ENCODE measurements around the gene CFAP299.
"Not testable (repeated sequence)": the region's sequence is repeated elsewhere in the genome, so short reads cannot be mapped to it uniquely, and the experiment has no call there.

The CFAP299 gene

DNA sequence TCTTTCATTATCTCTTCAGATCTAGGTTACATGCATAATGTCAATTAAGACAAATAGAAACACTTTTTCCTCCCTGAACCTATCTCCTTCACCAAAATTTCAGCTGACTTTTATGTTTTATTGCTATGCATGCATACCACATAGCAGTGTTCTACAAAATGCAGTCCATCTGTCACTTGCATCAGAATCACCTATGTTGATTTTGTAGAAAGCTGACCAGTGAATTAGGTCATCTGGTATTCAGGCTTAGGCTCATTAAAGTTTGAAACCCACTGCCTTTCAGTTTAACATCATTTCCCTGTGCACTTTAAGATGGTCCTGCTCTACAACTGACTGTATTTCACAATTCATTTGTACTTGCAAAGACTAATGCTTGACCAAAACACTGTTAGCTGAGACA is 277.9 kb downstream of the CFAP299 start:
- no peak for FAIRE-seq

DNA sequence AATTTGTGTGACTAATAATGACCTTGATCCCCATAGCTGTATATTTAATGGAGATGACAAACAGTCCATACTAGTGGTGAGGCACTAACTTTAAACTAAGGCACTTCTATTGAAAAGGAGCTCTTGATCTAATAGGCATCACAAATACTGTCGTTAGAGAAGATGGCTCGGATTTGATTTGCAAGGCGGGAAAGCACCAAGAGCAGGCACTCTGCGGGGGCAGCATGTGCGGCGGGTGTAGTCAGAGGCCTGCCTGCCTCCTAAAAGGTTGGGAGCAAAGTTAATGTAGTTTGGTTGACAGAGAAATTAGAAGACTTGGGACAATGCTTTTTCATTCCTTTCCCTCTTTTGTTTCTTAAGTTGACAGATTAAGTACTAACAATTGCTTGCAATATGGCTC is 278.8 kb downstream of the CFAP299 start:
- FAIRE-seq, result no peak

DNA sequence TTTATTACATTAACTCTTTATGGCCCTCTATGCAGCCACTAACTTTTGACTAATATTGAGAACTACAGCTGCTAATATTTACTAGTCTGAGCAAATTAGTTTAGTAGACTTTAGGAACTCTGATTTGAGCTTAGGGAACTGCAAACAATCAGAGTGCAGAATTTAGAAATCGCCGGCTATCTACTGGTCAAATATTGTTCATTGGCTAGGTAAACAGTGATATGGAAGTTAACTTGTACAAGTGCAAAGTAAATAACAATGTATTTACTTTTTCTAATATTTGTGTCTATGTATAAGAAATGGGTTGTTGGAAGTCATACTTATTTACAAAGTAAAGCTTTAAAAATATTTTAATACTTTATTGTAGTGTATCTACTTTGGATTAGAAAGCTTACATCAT is 279.6 kb downstream of the CFAP299 start:
- FAIRE-seq, result no peak

DNA sequence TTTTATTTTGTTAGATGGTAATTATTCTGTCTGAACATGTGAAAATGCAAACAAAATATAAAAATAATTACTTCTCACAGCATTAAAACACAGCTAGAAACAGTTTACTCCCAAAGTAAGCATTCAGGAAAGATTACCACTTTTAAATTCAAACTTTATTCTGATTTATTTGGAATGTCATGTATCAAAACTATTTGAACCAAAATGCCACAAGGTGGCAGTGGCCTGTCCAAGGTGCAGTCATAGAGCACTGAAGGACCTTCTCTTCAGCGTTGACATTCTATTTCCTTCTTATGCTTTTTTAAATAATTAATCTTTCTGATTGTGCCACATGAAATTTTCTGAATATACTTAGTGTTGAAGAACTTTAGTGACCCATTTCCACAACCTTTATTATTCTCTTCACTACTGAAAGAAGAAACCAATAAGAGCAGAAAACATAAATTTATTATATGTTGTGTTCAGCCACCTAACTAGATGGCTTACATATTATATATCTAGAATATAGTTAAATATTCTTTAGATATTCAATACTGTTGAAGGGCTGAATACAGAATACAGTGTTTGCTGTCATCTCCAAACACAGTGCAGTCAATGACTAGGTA is 283.6 kb downstream of the CFAP299 start:
- FAIRE-seq, result no peak

DNA sequence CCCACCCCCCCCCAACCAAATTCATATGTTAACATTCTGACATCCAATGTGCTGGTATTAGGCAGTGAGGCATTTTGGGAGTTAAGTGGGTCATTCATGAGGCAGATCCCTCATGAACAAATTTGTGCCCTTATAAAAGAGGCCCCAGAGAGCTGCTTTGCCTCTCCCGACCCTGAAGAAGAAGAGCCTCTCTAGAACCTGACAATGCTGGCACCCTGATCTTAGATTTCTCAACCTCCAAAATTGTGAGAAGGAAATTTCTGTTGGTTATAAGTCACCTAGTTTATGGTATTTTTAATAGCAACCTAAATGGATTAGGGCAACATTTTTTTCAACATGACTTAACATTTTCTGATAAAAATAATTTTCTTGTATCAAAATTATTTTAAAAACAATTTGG is 296.3 kb downstream of the CFAP299 start:
- no peak for FAIRE-seq

DNA sequence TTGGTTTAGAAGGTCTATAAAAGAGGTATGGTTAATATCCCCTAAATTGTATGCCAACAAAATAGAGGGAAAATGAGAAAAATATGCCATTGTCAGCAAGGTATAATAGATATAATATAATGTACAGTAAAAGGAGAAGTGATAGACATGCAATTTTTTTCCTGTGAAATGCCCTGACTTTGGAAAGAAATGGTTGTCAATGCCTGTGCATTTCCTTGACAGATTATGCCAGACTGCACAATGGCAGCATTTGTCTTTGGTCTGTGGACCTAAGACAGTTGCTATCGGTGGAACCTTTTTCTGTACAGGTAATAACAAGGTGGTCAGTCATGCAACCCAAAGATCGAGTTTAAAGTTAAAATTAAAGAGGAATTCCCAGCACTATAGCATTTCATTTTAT is 301.7 kb downstream of the CFAP299 start:
- FAIRE-seq, result no peak

DNA sequence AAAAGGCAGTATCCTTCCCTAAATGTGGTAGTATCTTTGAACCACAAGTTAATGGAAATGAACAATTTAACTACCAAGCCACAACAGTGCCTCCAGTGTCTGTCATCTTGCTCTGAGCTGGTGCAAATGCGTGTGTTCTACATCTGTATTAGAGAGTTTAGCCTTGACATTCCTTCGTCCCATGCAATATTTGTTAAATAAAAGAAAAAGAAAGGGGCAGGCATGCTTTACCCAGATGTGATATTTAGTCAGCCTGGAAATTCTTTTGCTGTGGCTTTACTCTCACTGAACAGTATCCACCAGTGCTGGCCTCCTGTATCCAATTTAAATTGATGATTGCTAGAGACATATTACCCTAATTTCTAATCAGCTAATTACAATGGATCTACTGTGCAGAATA is 310.5 kb downstream of the CFAP299 start:
- no peak for FAIRE-seq

DNA sequence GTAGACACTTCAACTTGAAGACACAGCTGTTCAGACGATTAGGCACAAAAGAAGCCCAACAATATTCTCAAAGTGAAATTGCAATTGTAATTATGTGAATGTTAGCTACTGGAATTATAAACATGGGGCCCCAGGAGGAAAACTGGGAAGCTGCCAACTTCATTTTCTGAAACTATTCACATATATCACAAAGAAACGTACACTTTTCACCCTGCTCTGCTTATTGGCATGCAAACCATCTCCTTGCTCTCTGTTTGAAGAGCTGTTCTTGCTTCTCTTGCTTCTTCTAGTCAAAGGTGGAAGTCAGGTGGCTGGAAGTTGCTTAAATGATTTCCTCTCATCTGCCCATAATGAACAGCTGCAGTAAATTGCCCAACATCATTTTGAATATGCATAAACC is 320.1 kb downstream of the CFAP299 start:
- FAIRE-seq, result no peak

DNA sequence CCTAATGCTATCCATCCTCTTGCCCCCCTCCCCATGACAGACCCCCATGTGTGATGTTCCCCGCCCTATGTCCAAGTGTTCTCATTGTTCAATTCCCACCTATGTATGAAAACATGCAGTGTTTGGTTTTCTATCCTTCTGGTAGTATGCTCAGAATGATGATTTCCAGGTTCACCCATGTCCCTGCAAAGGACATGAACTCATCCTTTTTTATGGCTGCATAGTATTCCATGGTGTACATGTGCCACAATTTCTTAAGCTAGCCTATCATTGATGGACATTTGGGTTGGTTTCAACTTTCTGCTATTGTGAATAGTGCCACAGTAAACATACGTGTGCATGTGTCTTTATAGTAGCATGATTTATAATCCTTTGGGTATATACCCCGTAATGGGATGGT is 334.6 kb downstream of the CFAP299 start:
- not testable (repeated sequence) for FAIRE-seq

DNA sequence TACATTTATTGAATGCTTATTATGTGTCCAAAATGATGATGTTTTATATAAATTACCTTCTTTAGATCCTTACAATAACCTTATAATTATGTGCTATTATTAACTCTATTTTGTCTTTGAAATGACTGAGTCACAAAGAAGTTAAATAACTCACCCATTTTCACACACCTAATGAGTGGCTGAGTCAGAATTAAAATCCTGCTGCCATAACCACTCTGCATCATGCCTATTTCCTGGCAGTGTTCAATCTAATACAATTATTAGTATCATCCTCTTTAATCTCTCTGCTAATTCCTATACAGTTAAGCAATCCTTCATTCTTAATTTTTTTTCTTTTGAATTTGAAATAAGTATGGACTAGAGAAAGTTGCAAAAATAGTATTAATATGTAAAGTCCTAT is 342.9 kb downstream of the CFAP299 start:
- no peak for FAIRE-seq

DNA sequence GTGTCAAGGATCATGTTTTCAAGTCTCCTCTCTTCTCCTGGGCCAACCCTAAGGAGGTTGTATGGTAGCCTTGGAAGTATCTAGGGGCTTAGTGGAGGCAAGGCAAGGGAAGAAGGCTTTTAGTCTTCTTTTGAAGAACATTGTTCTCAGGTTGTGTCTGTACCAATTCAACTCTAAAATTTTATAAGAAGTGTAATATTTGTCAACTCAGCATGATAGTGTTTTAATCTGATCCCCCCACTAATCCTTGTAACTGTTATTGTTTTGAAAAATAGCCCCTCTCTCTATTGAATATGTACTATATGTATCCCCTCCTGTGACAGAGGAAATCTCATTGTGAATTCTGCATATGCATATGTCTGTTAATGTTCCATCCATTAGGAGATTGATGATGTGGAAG is 345.4 kb downstream of the CFAP299 start:
- FAIRE-seq, result no peak

DNA sequence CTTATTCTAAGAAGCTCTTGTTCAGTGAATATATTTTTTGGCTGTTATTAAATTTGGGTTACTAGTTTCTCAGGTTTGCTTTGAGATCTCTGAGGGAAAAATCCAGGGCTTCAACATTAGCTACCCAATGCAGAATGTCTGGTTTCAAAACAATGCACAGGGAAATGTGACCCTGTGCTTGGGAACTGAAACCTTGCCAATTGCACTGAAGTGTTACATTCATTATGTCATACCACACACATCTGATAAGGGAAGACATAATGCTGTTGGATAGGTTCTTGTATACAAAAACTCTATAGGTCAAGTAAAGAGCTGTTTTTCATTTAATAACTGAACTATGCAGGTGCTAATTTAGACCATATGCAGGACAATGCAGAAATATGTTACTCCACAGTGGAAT is 349.7 kb downstream of the CFAP299 start:
- no peak for FAIRE-seq

DNA sequence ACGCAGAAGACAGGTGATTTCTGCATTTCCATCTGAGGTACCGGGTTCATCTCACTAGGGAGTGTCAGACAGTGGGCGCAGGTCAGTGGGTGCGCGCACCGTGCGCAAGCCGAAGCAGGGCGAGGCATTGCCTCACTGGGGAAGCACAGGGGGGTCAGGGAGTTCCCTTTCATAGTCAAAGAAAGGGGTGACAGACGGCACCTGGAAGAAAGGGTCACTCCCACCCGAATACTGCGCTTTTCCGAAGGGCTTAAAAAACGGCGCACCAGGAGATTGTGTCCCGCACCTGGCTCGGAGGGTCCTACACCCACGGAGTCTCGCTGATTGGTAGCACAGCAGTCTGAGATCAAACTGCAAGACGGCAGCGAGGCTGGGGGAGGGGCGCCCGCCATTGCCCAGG is 352.2 kb downstream of the CFAP299 start:
- FAIRE-seq, result not testable (repeated sequence)

DNA sequence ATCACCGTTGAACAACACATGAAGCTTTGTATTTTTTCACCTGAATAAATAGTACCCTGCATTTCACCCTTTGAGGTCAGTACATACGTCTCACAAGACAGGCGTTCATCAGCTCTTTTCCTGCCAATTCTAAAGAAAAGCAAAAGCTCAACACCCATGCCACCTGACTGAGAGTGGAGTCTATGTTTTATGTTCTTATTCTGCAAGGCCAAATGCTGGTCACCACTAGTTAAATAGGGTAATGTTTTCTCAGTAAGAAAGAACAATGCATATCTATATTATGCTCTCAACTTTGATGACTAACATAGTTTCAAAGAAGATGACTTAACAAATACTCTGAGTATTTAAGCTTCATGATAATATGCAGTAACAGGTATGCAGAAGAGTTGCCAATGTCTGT is 358.6 kb downstream of the CFAP299 start:
- no peak for FAIRE-seq

DNA sequence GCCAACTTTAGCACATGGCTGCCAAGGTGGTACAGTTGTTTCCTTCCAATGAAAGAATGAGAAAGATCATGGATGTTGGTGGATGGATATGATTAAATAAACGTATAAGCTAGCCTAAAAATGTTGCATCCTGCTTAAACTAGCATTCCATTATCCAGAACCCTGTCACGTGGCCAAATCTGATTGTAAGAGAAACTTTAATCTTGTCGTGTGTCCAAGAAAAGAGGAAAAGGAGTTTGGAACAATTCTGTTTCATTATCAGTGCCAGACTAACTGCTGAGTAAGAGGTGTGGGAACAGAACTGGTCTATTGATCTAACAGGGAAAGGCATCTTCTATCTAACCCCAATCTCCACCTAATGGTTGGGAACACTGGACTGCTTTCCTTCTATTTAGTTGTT is 369.8 kb downstream of the CFAP299 start:
- no peak for FAIRE-seq

DNA sequence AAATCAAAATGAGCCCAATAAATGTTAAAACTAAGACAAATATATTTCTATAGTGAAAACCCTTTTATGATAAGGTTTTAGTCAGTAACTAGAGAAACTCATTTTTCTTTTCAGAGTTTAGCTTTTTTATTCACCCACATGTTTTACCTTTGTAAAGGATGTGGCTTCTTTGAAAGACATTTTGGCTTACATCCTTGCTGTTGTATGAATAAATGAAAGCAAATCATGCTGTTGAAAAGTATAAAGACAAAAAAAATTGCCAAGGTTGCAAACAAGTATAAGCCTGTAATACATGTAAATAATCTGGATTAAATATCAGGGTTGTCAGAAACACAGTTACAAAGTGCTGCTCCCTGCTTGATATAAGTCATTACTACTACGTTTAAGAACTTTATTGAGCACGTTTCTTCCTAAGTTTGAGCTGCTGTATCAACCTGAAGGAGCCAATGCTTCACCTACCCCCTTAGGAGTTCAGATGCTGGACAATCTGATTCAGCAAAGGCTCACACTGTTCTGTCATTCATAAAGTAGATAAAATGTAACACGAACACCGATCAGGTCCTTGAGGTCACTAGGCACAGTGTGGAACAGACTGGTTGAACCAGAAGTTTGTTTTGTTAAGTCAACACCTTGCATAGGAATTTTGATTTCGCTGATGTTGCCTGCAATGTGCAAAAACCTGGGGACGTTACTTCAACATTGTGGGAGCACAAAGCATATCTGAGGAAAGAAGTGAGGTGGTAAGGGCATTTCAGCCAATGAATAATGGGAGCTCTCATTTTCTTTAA is 373.7 kb downstream of the CFAP299 start:
- FAIRE-seq, result no peak

DNA sequence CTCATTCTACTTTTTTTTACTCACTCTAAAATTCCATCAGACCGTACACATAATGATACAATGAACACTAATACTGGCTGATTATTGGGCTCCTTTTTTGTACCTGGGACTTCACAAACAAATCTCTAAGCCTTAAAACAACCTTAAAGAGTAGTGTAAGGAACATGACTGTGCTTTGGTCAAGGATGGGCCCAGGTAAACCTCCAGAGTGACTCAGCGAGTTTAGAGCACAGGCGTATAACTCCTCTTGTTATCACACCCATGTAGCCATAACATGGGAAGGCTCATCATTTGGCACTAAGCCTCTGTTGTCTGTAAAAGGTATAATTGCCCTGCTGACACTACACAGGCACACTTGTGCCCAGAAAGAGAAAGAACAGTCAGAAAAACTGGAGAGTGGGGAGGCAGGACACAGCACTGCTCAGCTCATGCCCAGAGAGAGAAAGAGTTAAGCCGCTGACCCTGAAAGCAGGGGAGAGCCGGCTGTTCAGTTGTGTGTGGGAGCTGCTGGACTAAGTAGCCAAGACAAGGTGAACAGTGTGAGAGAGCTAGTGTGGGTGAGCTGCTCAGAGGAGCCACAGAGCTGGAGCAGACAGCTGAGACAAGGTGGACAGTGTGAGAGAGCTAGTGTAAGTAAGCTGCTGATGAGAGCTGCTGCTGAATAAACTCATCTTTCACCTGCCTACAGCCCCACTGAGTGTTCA is 375.4 kb downstream of the CFAP299 start:
- no peak for FAIRE-seq

DNA sequence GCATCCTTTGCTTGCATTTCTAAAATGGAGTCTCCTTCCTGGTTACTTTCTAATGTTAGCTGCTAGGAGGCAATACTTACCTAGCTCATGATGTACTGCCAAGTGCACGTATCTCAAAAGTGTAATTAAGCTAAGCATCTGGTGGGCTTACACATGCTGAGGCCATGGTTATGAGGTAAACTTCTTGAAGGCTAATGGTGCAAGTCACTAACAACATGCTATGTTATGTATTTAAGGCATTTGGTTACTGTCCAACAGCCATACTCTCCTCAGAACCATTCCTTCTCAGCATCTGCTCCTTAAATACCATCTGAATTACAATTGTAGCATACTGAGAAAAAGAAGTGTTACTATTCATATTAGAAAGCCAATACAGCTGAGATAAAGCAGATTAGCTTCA is 376.4 kb downstream of the CFAP299 start:
- no peak for FAIRE-seq

DNA sequence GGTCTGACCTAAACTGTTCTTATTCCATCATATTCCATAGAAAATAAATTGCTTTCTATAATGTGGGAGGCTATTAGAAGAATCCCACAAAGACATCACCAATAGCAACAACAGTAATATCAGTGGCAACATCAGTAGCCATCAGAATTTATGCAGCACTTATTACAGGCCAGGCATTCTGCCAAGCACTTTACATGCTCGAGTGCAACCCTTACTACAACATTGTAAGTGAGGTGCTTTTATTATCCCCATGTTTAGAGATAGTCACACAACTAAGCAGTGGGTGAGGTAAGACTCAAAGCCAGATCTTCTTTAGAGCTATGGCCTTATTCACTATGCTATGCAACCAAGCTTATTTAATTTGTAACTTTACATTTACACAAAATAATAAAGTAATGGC is 377.9 kb downstream of the CFAP299 start:
- FAIRE-seq, result no peak

DNA sequence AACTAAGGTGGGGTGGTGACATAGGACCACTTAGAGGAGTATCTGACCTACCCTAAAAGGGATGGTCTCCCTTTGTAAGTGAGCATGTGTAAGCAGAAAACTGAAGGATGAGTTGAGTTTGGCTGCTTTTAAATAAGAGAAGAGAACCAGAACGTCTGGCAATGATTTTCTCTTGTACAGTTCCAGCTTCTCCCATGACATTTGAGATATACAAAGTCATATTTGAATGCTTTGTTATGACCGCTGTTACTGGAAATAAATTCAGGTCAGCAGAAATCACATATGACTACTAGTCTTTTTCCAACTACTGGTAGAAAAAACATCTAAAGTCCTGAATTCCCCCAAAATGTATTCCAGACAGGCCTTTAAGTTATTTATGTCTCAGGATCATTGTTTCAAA is 381.7 kb downstream of the CFAP299 start:
- no peak for FAIRE-seq

DNA sequence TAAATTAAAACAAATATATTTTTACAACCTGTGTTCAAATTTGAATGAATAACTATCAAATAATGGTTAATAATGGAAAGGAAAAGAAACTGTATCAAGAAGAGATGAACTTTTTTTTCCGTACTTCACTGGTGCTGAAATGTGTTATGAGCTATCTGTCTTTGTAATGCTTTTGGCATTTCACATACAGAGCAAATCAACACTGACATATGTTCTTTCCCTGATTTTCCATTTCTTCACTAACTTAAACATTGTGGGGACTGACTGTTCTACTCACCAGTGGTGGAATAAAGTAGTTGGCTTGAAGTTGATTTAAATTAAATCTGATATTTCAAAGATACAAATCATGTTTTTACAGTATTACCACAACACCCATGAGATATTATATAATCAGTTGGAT is 390.9 kb downstream of the CFAP299 start:
- no peak for FAIRE-seq

DNA sequence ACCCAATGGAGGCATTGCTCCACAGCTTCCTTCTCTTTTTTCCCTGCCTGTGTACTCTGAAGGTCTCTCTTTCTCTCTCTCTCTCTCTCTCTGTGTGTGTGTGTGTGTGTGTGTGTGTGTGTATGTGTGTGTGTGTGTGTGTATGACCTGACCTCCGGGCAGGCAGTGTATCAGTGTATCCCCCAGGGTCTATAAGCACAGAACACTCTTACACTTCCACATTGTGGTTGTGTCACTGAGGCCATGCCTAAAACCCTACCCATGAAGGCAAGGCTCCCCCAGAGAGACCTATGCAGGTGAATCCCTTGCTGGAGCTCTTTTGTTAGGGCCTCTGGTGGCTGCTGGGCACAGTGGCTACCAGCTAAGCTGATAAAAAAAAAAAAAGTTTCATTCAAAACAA is 394.6 kb downstream of the CFAP299 start:
- FAIRE-seq, result no peak

DNA sequence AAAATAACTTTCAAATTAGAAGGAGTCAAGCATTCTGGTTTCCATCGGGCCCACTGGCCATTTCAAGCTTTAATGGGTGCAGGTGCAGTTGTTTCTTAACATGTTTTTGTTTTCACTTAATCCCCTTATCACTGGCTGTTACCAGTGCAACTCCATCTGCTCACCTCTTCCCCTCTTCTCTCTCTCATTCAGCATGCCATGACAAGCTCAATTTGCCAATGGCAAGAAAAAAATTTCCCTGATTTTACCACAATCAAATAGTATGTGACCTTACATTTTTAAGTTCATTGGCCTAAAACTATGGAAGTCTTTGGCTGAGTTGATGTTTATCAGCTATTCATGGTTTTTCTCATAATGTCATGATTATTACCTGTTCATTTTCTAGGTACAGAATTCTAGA is 395.9 kb downstream of the CFAP299 start:
- FAIRE-seq, result no peak

DNA sequence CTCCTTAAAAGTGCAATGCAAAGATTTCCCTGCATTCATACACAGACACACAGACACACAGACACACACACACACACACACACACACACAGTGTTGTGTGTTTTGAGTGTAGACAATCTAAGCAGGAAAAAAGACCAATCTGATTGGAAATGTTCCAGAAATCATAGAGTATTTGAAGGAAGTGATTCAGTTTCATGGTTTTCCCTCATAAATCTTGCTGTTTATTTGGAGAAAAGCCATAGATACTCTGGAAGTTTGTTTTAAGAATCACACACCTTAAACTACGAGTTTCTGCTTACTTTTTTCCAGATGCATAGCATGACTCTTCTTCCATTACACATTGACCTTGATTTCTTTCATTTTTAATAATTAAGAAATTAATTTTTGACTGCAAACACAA is 396.5 kb downstream of the CFAP299 start:
- FAIRE-seq, result no peak
